Stimulated activated naive CD8-positive, alpha-beta T cell treated with anti-CD3 and anti-CD28 coated beads, Interleukin-15, amount 100 ng/mL, for 72 hours (primary cell): Measurements from ENCODE around the gene MORC1.

ENCODE experiments used
- ATAC-seq: fragments of 150-1000 bp; cut with Tn5 transposase; 2 replicates; pipeline ENCODE4 v1.10.0; 2021; ENCODE audit warnings: mild to moderate bottlenecking, moderate library complexity
- DNase-seq, 2 donors: peaks; one replicate each; pipeline ENCODE4 v3.0.0; 2021 to 2022
- H3K27ac Mint-ChIP-seq, 2 donors: one replicate each; pipeline ENCODE4 v1.8.0; 2022; ENCODE audit warnings: mild to moderate bottlenecking in 2 of 2, mixed read lengths in 2 of 2, moderate library complexity in 2 of 2
- H3K27me3 Mint-ChIP-seq: one replicate; pipeline ENCODE4 v1.8.0; 2022; ENCODE audit warnings: mixed read lengths
- H3K4me1 Mint-ChIP-seq: one replicate; pipeline ENCODE4 v1.8.0; 2022; ENCODE audit warnings: mild to moderate bottlenecking, mixed read lengths
- H3K4me3 Mint-ChIP-seq, 2 donors: one replicate each; pipeline ENCODE4 v1.8.0; 2022; ENCODE audit warnings: mild to moderate bottlenecking in 2 of 2, mixed read lengths in 2 of 2, moderate library complexity in 1 of 2
- H3K9me3 Mint-ChIP-seq, 2 donors: one replicate each; pipeline ENCODE4 v1.8.0; 2022; ENCODE audit warnings: mixed read lengths in 2 of 2

The MORC1 gene

GRCh38 chr3:109071350-109072142 is 46.4 kb downstream of the MORC1 start:
- DNase-seq (no peak), ATAC-seq (no peak)
- no peak overlapping the region for H3K27ac Mint-ChIP-seq
- peaks cover 8% of the 10 kb centered on the region for H3K4me1 Mint-ChIP-seq
- H3K9me3 Mint-ChIP-seq: no peaks in the 10 kb centered on the region
- H3K4me3 Mint-ChIP-seq: no peak overlapping the region
- peaks cover 39% of the 10 kb centered on the region for H3K27me3 Mint-ChIP-seq

- no peak for ATAC-seq
- no peak overlapping the region for H3K4me3 Mint-ChIP-seq
- no peaks in the 10 kb centered on the region for H3K9me3 Mint-ChIP-seq
- no peak for DNase-seq
- peaks cover 44% of the 10 kb centered on the region for H3K27me3 Mint-ChIP-seq
- no peak overlapping the region for H3K27ac Mint-ChIP-seq
- peaks cover 8% of the 10 kb centered on the region for H3K4me1 Mint-ChIP-seq
Measured at GRCh38 chr3:109070211-109070610, 47.7 kb downstream of the MORC1 start.

GRCh38 chr3:109066864-109067263 is 51.1 kb downstream of the MORC1 start:
- Mint-ChIP-seq H3K4me3 (no peak overlapping the region), H3K27ac (no peak overlapping the region), H3K27me3 (peaks cover 28% of the 10 kb centered on the region), H3K4me1 (peaks cover under 1% of the 10 kb centered on the region), H3K9me3 (no peaks in the 10 kb centered on the region)
- no peak for ATAC-seq
- DNase-seq: no peak

- peaks cover 32% of the 10 kb centered on the region for H3K27me3 Mint-ChIP-seq
- no peaks in the 10 kb centered on the region for H3K9me3 Mint-ChIP-seq
- H3K4me3 Mint-ChIP-seq: no peak overlapping the region
- no peaks in the 10 kb centered on the region for H3K4me1 Mint-ChIP-seq
- ATAC-seq: no peak
- DNase-seq: no peak
- H3K27ac Mint-ChIP-seq: no peak overlapping the region
Measured at GRCh38 chr3:109059264-109059663, 58.7 kb downstream of the MORC1 start.

DNA sequence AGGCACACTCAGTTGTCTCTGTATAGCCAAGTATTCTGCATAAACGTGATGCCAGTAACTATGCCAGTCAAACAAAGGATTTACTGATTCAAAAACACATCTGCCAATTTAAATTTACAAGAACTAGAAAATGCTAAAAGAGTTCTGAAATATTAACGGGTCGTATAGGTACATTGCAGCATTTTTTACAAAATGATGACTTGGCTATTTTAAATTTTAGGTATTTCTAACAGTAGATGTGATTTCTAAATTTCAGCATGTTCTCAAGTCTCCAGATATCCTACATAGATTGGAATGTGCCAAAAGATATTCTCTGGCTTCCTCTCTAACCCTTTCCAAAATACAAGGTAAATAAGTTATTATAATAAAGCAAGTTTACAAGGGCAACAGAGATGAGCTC is 60.3 kb downstream of the MORC1 start:
- DNase-seq (no peak), ATAC-seq (no peak)
- Mint-ChIP-seq H3K4me1 (no peaks in the 10 kb centered on the region), H3K4me3 (no peak overlapping the region), H3K9me3 (no peaks in the 10 kb centered on the region), H3K27me3 (peaks cover 32% of the 10 kb centered on the region), H3K27ac (no peak overlapping the region)

GRCh38 chr3:109057056-109057455 is 60.9 kb downstream of the MORC1 start:
- Mint-ChIP-seq H3K9me3 (no peaks in the 10 kb centered on the region), H3K27ac (no peak overlapping the region), H3K4me1 (no peaks in the 10 kb centered on the region), H3K27me3 (peaks cover 32% of the 10 kb centered on the region), H3K4me3 (no peak overlapping the region)
- ATAC-seq: no peak
- no peak for DNase-seq

- DNase-seq: peak in 1 of 2 donors; percentile 5
- H3K4me3 Mint-ChIP-seq: no peak overlapping the region
Measured at GRCh38 chr3:109050591-109051167, 67.3 kb downstream of the MORC1 start.

DNA sequence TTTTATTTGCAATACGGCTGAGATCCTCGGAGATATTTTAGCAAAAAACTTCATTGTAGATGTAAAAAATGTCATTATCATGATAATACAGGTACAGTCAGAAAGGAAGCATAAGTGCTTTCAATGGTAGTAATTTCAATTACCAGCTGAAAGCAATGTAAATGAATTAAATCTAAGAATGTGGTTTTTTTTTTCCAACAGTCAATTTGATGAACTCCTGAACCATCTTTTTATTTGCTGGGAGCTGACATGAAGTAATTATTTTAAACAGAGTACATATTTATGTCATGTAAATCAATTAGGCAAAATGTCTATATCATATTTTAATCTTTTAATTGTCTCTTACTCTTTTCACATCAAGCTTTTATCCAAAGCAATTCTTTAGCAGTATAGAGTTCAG is 70.6 kb downstream of the MORC1 start:
- H3K4me1 Mint-ChIP-seq: no peaks in the 10 kb centered on the region
- ATAC-seq (no peak), DNase-seq (no peak)
- no peaks in the 10 kb centered on the region for H3K9me3 Mint-ChIP-seq
- no peak overlapping the region for H3K4me3 Mint-ChIP-seq
- no peak overlapping the region for H3K27ac Mint-ChIP-seq
- H3K27me3 Mint-ChIP-seq: no peaks in the 10 kb centered on the region

More at GRCh38 chr3:109050591-109051167, 67.3 kb downstream of the MORC1 start:
- no peaks in the 10 kb centered on the region for H3K4me1 Mint-ChIP-seq
- no peak overlapping the region for H3K27ac Mint-ChIP-seq
- no peaks in the 10 kb centered on the region for H3K27me3 Mint-ChIP-seq
- no peak for ATAC-seq
- no peaks in the 10 kb centered on the region for H3K9me3 Mint-ChIP-seq

DNA sequence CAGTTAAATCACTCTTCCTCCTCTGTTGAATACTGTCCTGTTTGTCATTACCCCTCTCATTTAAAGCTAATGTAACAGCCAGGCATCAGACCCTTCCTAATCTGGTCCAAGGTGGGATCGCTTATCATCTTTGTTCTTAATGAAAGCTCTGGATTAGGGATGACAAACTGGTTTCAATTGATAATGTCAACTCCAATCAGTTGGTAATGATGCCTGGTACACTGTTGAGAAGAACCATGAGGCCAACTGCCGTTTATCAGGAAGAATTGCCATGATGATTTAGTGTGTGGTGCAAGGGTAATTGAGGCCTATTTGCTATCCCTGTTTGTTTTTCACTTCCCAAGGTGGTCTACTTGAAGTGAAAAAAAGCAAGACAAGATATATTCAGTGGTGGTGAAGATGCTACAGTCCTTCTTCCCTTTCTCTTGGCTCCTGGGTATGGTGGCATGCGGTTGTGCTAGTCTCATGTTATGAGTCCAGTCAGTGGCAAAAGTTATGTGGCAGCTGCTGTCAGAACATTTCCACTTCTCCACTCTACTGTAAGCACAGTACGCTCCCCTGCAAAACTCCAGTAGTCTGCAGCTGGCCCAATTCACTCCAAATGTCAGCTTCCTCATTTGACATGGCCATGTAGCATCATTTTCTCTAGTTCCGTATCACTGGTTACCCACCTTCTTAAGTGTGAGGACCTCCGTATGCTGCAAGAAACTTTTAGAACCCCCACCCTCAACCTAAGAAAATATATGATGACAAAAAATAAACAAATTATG is 72.5 kb downstream of the MORC1 start:
- no peak for DNase-seq
- H3K27me3 Mint-ChIP-seq: peaks cover under 1% of the 10 kb centered on the region
- no peak overlapping the region for H3K4me3 Mint-ChIP-seq
- H3K4me1 Mint-ChIP-seq: no peaks in the 10 kb centered on the region
- no peak overlapping the region for H3K27ac Mint-ChIP-seq
- no peak for ATAC-seq
- H3K9me3 Mint-ChIP-seq: no peaks in the 10 kb centered on the region

- no peak overlapping the region for H3K27ac Mint-ChIP-seq
Measured at GRCh38 chr3:109035082-109035481, 82.9 kb downstream of the MORC1 start.

DNA sequence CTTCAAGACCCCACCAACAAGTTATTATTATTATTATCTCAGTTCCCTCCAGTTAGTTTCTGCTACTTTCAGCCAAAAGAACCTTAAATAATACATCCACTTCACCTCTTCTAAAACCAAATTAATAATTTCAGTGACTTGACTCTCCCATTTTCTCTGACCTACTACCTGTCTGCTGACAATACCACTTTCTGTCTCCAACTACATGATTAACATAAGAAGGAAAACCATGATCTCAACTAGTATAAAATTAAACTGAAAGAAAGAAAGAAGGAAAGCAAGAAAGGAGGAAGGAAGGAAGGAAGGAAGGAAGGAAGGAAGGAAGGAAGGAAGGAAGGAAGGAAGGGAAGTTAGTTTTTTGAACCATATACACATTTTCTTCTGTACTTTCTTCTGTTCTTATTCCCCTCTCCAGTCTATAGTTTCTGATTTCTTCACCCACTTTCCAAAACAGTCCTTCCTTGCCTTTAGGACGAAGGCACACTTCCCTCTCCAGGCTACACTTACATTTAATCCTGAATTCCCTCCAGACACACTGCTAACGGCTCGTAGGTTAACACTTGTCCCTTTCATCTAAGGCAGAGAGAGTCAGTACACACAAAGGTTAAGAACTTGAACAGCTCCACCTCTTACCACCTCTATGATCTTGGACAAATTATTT is 84.8 kb downstream of the MORC1 start:
- no peak for DNase-seq
- no peaks in the 10 kb centered on the region for H3K9me3 Mint-ChIP-seq
- ATAC-seq: no peak
- H3K27me3 Mint-ChIP-seq: no peaks in the 10 kb centered on the region
- H3K27ac Mint-ChIP-seq: no peak overlapping the region
- H3K4me3 Mint-ChIP-seq: no peak overlapping the region
- H3K4me1 Mint-ChIP-seq: no peaks in the 10 kb centered on the region

More at GRCh38 chr3:109035082-109035481, 82.9 kb downstream of the MORC1 start:
- no peaks in the 10 kb centered on the region for H3K9me3 Mint-ChIP-seq
- DNase-seq: no peak
- peaks cover 4% of the 10 kb centered on the region for H3K27me3 Mint-ChIP-seq
- ATAC-seq: no peak
- no peak overlapping the region for H3K4me3 Mint-ChIP-seq
- H3K4me1 Mint-ChIP-seq: no peaks in the 10 kb centered on the region

- H3K4me1 Mint-ChIP-seq: no peaks in the 10 kb centered on the region
- no peak overlapping the region for H3K4me3 Mint-ChIP-seq
- ATAC-seq (no peak), DNase-seq (no peak)
- H3K9me3 Mint-ChIP-seq: no peaks in the 10 kb centered on the region
- no peak overlapping the region for H3K27ac Mint-ChIP-seq
- H3K27me3 Mint-ChIP-seq: no peaks in the 10 kb centered on the region
Measured at GRCh38 chr3:109028753-109029152, 89.2 kb downstream of the MORC1 start.

DNA sequence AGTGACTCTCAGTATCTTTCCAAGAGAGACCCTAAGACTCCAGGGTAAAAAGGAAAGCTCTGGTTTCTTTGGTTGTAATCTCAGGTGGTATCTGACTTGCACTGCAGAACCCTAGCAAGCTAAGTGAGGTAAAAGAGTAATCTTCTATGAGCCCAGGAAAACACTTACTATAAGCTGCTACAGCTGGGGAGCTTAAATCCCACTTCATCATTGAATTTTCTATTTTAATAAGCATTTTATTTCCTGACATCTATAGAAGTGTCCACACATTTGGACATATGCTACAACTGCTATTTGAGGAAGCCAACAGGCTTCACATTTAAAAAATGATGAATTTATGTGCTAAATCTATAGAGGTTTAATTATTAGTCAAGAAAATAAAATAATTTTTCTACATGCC is 91.1 kb downstream of the MORC1 start:
- DNase-seq (no peak), ATAC-seq (no peak)
- no peaks in the 10 kb centered on the region for H3K4me1 Mint-ChIP-seq
- H3K9me3 Mint-ChIP-seq: no peaks in the 10 kb centered on the region
- no peak overlapping the region for H3K27ac Mint-ChIP-seq
- no peak overlapping the region for H3K4me3 Mint-ChIP-seq
- H3K27me3 Mint-ChIP-seq: no peaks in the 10 kb centered on the region

- no peaks in the 10 kb centered on the region for H3K27me3 Mint-ChIP-seq
- H3K4me3 Mint-ChIP-seq: no peak overlapping the region
- no peak for DNase-seq
- ATAC-seq: no peak
- H3K4me1 Mint-ChIP-seq: no peaks in the 10 kb centered on the region
- no peaks in the 10 kb centered on the region for H3K9me3 Mint-ChIP-seq
- H3K27ac Mint-ChIP-seq: peak overlapping the region in 1 of 2 donors; percentile 19
Measured at GRCh38 chr3:109025896-109026295, 92.0 kb downstream of the MORC1 start.

- ATAC-seq: no peak
- Mint-ChIP-seq H3K4me1 (no peaks in the 10 kb centered on the region), H3K27me3 (no peaks in the 10 kb centered on the region), H3K27ac (no peak overlapping the region), H3K4me3 (no peak overlapping the region), H3K9me3 (no peaks in the 10 kb centered on the region)
- DNase-seq: peak; percentile 10 to 23
Measured at GRCh38 chr3:109023656-109024254, 94.2 kb downstream of the MORC1 start.
